ENCODE data around the gene GADL1. TPM values are rescaled to one million over a fixed set of nuclear protein-coding genes. Genes with fewer than 3 reads are reported as not detected.
A peak's percentile ranks its signal among the peaks of the same experiment; 100 is the strongest.

The GADL1 gene
- total RNA-seq, 1 experiment from 2014 or later = 0.09 TPM

GRCh38 chr3:30843877-30844276, 50.6 kb downstream of the GADL1 start:
- Histone ChIP-seq H3K9me3 (ENCODE audit: control insufficient read depth, low read depth, low read length) (no peaks in the 10 kb centered on the region), H3K9ac (ENCODE audit: extremely low read depth, insufficient read length, low read length) (no peak overlapping the region), H4K8ac (replicated peaks; ENCODE audit: insufficient read length, low read depth, low read length) (no peak overlapping the region), H3K18ac (ENCODE audit: insufficient read length, low read depth, low read length) (no peak overlapping the region), H2BK5ac (ENCODE audit: insufficient read length, low read length) (no peak overlapping the region), H3K27ac (ENCODE audit: insufficient read length, low read depth, low read length) (no peak overlapping the region), H4K20me1 (ENCODE audit: control insufficient read depth, insufficient read depth, insufficient read length) (no peaks in the 10 kb centered on the region), H2BK20ac (ENCODE audit: low read depth, low read length, poor library complexity, severe bottlenecking) (no peak overlapping the region), H3K4me2 (ENCODE audit: insufficient read depth, insufficient read length, low read length) (no peak overlapping the region), H3K23ac (ENCODE audit: insufficient read length, low read depth, low read length) (no peak overlapping the region), H3K4me1 (ENCODE audit: insufficient read depth, low read length) (no peaks in the 10 kb centered on the region; the same call in 1 of the 2 replicates), H2BK15ac (ENCODE audit: low read depth, low read length) (no peak overlapping the region), H3K79me2 (ENCODE audit: insufficient read depth, low read length) (no peaks in the 10 kb centered on the region), H3K79me1 (ENCODE audit: insufficient read depth, low read depth, low read length, poor library complexity, severe bottlenecking) (no peaks in the 10 kb centered on the region), H2AK5ac (ENCODE audit: insufficient read length, low read length) (no peak overlapping the region), H3K23me2 (ENCODE audit: insufficient read length, low read depth, low read length, poor library complexity, severe bottlenecking) (no peaks in the 10 kb centered on the region), H2BK120ac (ENCODE audit: low read depth, low read length, poor library complexity, severe bottlenecking) (no peak overlapping the region), H4K91ac (ENCODE audit: insufficient read length, low read depth, low read length) (no peak overlapping the region), H3K27me3 (ENCODE audit: insufficient read depth, low read length) (no peaks in the 10 kb centered on the region), H3K4ac (ENCODE audit: low read depth, low read length) (no peak overlapping the region), H3K56ac (ENCODE audit: insufficient read length, low read depth, low read length) (no peak overlapping the region), H4K5ac (ENCODE audit: insufficient read length, low read depth, low read length) (no peak overlapping the region), H2AFZ (ENCODE audit: low read length) (no peak overlapping the region), H3K14ac (ENCODE audit: insufficient read depth, low read length) (no peak overlapping the region), H2BK12ac (ENCODE audit: insufficient read length, low read depth, low read length) (no peak overlapping the region), H3T11ph (ENCODE audit: low read length) (no peak overlapping the region)
- no peaks in the 10 kb centered on the region for H3K9me3 Mint-ChIP-seq
- WGBS (ENCODE audit: extremely low coverage, insufficient read length, low lambda C conversion rate) = no CpG with 5 or more reads among the region's 10 CpGs
- no peaks in the 10 kb centered on the region for H3K27me3 Mint-ChIP-seq (ENCODE audit: low read depth)
- TF ChIP-seq CTCF (conservative IDR thresholded peaks at IDR 0.05) = no peak
- H3K4me3 Mint-ChIP-seq = no peak overlapping the region
- peak overlapping the region in 1 of 3 experiments; percentile 21; a peak in 2 of 7 replicates for H3K27ac Mint-ChIP-seq
- H3K4me1 Mint-ChIP-seq = no peaks in the 10 kb centered on the region
- no peaks in the 10 kb centered on the region for H3K36me3 Mint-ChIP-seq (ENCODE audit: insufficient read depth in 1 of 3, low read depth in 3 of 3)
- no peak for DNase-seq

Data from H9 (cell line).